Measurements from ENCODE around the gene MCTS1.

GRCh38 chrX:120612086-120612485 lies 8.2 kb downstream of the MCTS1 start:
- TF ChIP-seq GATA2 (IDR thresholded peaks at IDR 0.05; ENCODE audit: low read depth, low read length) (no peak), GATA3 (IDR thresholded peaks at IDR 0.05; ENCODE audit: low read depth, low read length) (no peak)

All from SH-SY5Y (cell line).